Vagina (tissue), 2 donors: ENCODE data around the gene SLAIN1. TPM values are rescaled to one million over a fixed set of nuclear protein-coding genes. Genes with fewer than 3 reads are reported as not detected.
A peak's percentile ranks its signal among the peaks of the same experiment; 100 is the strongest.

Experiments
- DNase-seq, 2 donors: peaks; one replicate each; pipeline ENCODE4 v3.0.0-alpha.2; 2017; ENCODE audit errors: extremely low spot score in 2 of 2
- H3K27ac ChIP-seq: fragments of 200-600 bp; sonication (generic); one replicate; pipeline ENCODE4 v1.5.1; 2019
- H3K27me3 ChIP-seq: fragments of 200-600 bp; sonication (generic); one replicate; pipeline ENCODE4 v1.5.1; 2019
- H3K36me3 ChIP-seq, 2 donors: fragments of 200-600 bp; sonication (generic); one replicate each; pipeline ENCODE4 v1.5.1; 2017 to 2019
- H3K4me1 ChIP-seq: fragments of 200-600 bp; sonication (generic); one replicate; pipeline ENCODE4 v1.5.1; 2019
- H3K4me3 ChIP-seq, 2 donors: fragments of 200-600 bp; sonication (generic); 1 replicate in 1 of 2; 2 replicates in 1 of 2; pipeline ENCODE4 v1.5.1; 2016 to 2019
- H3K9me3 ChIP-seq: fragments of 200-600 bp; sonication (generic); one replicate; pipeline ENCODE4 v1.5.1; 2019
- CTCF ChIP-seq, 3 experiments: fragments of 450-650 bp in 2 of 3; fragments of 200-600 bp in 1 of 3; sonication (generic) in 1 of 3; IDR thresholded peaks; one replicate each; pipeline ENCODE4 v1.5.1; 2017 to 2019; ENCODE audit warnings: antibody characterized with exemption in 3 of 3, mild to moderate bottlenecking in 2 of 3, moderate library complexity in 2 of 3
- POLR2A ChIP-seq, 2 donors: fragments of 450-650 bp; IDR thresholded peaks; one replicate each; pipeline ENCODE4 v1.6.1; 2017; ENCODE audit warnings: antibody characterized with exemption in 2 of 2, mild to moderate bottlenecking in 2 of 2, moderate library complexity in 2 of 2
- POLR2AphosphoS5 ChIP-seq, 2 donors: sonication (generic); formaldehyde crosslinking; IDR thresholded peaks; one replicate each; pipeline ENCODE4 v1.9.0; 2017; ENCODE audit warnings: antibody characterized with exemption in 2 of 2, mild to moderate bottlenecking in 2 of 2, low read depth in 1 of 2; ENCODE audit not compliant: insufficient read depth in 1 of 2
- intact Hi-C: fragments of 100-400 bp; cut with DNase I; formaldehyde crosslinking; loops from one replicate; pipeline ENCODE4 v1.15.1; 2023
- total RNA-seq: library from RNA; depleted of rRNA; stranded (reverse); fragments of >200 nt; gene quantifications from one replicate; pipeline ENCODE4 v1.2.3, GENCODE V29; 2016

SLAIN1 gene
- total RNA-seq, 1 donor from 2014 or later, result 2.2 TPM

GRCh38 chr13:77742801-77743200 is 45.3 kb downstream of the SLAIN1 start:
- no peak overlapping the region for H3K27ac ChIP-seq
- no peaks in the 10 kb centered on the region for H3K4me1 ChIP-seq
- intact Hi-C loops, result no loop called here
- no peak for DNase-seq
- no peaks in the 10 kb centered on the region for H3K27me3 ChIP-seq
- no peak overlapping the region for H3K4me3 ChIP-seq
- H3K36me3 ChIP-seq, result no peaks in the 10 kb centered on the region
- H3K9me3 ChIP-seq, result no peaks in the 10 kb centered on the region
- TF ChIP-seq POLR2AphosphoS5 (IDR thresholded peaks at IDR 0.05; ENCODE audit: insufficient read depth in 1 of 2, low read depth in 1 of 2) (no peak), POLR2A (IDR thresholded peaks at IDR 0.05) (no peak), CTCF (IDR thresholded peaks at IDR 0.05) (no peak)

- no peaks in the 10 kb centered on the region for H3K4me1 ChIP-seq
- no peak for DNase-seq
- H3K27ac ChIP-seq, result no peak overlapping the region
- H3K4me3 ChIP-seq, result no peak overlapping the region
- TF ChIP-seq POLR2A (IDR thresholded peaks at IDR 0.05), result no peak
- TF ChIP-seq CTCF (IDR thresholded peaks at IDR 0.05), result no peak
- no peak for TF ChIP-seq POLR2AphosphoS5 (IDR thresholded peaks at IDR 0.05; ENCODE audit: insufficient read depth in 1 of 2, low read depth in 1 of 2)
- no peaks in the 10 kb centered on the region for H3K36me3 ChIP-seq
- intact Hi-C loops, result no loop called here
- H3K27me3 ChIP-seq, result no peaks in the 10 kb centered on the region
- H3K9me3 ChIP-seq, result no peaks in the 10 kb centered on the region
Measured at GRCh38 chr13:77745784-77746183, 48.3 kb downstream of the SLAIN1 start.

- H3K4me1 ChIP-seq, result no peaks in the 10 kb centered on the region
- intact Hi-C loops, result no loop called here
- no peaks in the 10 kb centered on the region for H3K27me3 ChIP-seq
- no peak for DNase-seq
- no peaks in the 10 kb centered on the region for H3K9me3 ChIP-seq
- H3K27ac ChIP-seq, result no peak overlapping the region
- no peak for TF ChIP-seq POLR2AphosphoS5 (IDR thresholded peaks at IDR 0.05; ENCODE audit: insufficient read depth in 1 of 2, low read depth in 1 of 2)
- no peak for TF ChIP-seq POLR2A (IDR thresholded peaks at IDR 0.05)
- no peak for TF ChIP-seq CTCF (IDR thresholded peaks at IDR 0.05)
- no peaks in the 10 kb centered on the region for H3K36me3 ChIP-seq
- H3K4me3 ChIP-seq, result no peak overlapping the region
Measured at GRCh38 chr13:77749344-77749880, 51.9 kb downstream of the SLAIN1 start.

GRCh38 chr13:77751513-77752456 is 54.3 kb downstream of the SLAIN1 start:
- Histone ChIP-seq H3K27ac (no peak overlapping the region), H3K4me3 (no peak overlapping the region)
- TF ChIP-seq POLR2A (IDR thresholded peaks at IDR 0.05) (no peak), CTCF (IDR thresholded peaks at IDR 0.05) (peak; percentile 25 to 62 (median 57))

More at GRCh38 chr13:77751513-77752456, 54.3 kb downstream of the SLAIN1 start:
- Histone ChIP-seq H3K27me3 (no peaks in the 10 kb centered on the region), H3K36me3 (no peaks in the 10 kb centered on the region), H3K9me3 (no peaks in the 10 kb centered on the region), H3K4me1 (no peaks in the 10 kb centered on the region)
- intact Hi-C loops, result no loop called here
- no peak for DNase-seq
